Keratinocyte (primary cell): Measurements from ENCODE around the gene UNC79. TPM values are rescaled to one million over a fixed set of nuclear protein-coding genes. Genes with fewer than 3 reads are reported as not detected.

Source experiments
- DNase-seq: peaks from one replicate; pipeline ENCODE4 v3.0.0-alpha.2; 2011; ENCODE audit warnings: low read depth, missing footprints, low spot score
- FAIRE-seq: peaks from 2 replicates; lab custom pipeline; 2011; peaks lifted over from hg19 to GRCh38; lab: Jason Lieb, UNC
- H2AFZ ChIP-seq: 2 replicates; pipeline ENCODE4 v1.6.0; 2012; ENCODE audit warnings: low read length, control low read depth, inconsistent platforms; ENCODE audit not compliant: control insufficient read depth
- H3K27ac ChIP-seq: 2 replicates; pipeline ENCODE4 v1.5.1; 2011; ENCODE audit warnings: low read length; ENCODE audit not compliant: control insufficient read depth, insufficient read depth
- H3K27me3 ChIP-seq: 3 replicates; pipeline ENCODE4 v1.6.0; 2011; ENCODE audit warnings: low read length; ENCODE audit not compliant: control insufficient read depth, insufficient read depth; ENCODE audit errors: extremely low read depth
- H3K36me3 ChIP-seq, 2 experiments: 2 replicates in 1 of 2; 3 replicates in 1 of 2; pipeline ENCODE4 v1.5.1; 2011; ENCODE audit warnings: low read length in 2 of 2, mild to moderate bottlenecking in 1 of 2; ENCODE audit not compliant: control insufficient read depth in 2 of 2, insufficient read depth in 2 of 2; ENCODE audit errors: extremely low read depth in 1 of 2
- H3K4me1 ChIP-seq: 3 replicates; pipeline ENCODE4 v1.5.1; 2011; ENCODE audit warnings: low read length; ENCODE audit not compliant: control insufficient read depth, insufficient read depth; ENCODE audit errors: extremely low read depth
- H3K4me2 ChIP-seq: 3 replicates; pipeline ENCODE4 v1.6.0; 2011; ENCODE audit warnings: low read depth, low read length; ENCODE audit not compliant: control insufficient read depth, insufficient read depth; ENCODE audit errors: extremely low read depth
- H3K4me3 ChIP-seq, 3 experiments: fragments of 200-600 bp in 1 of 3; sonication (generic) in 1 of 3; 2 replicates in 2 of 3; 3 replicates in 1 of 3; pipeline ENCODE4 v1.5.1; 2011 to 2016; ENCODE audit warnings: low read length in 3 of 3, mild to moderate bottlenecking in 3 of 3, control low read depth in 2 of 3, inconsistent platforms in 1 of 3, low read depth in 1 of 3, mixed read lengths in 1 of 3, mixed run types in 1 of 3, moderate library complexity in 1 of 3; ENCODE audit not compliant: control insufficient read depth in 2 of 3, insufficient read depth in 2 of 3; ENCODE audit errors: extremely low read depth in 1 of 3
- H3K79me2 ChIP-seq: 2 replicates; pipeline ENCODE4 v1.6.0; 2012; ENCODE audit warnings: low read length; ENCODE audit not compliant: control insufficient read depth, insufficient read depth
- H3K9ac ChIP-seq: 3 replicates; pipeline ENCODE4 v1.6.0; 2011; ENCODE audit warnings: low read length; ENCODE audit not compliant: control insufficient read depth, insufficient read depth; ENCODE audit errors: extremely low read depth
- H3K9me1 ChIP-seq: 3 replicates; pipeline ENCODE4 v1.6.0; 2011; ENCODE audit warnings: low read length; ENCODE audit not compliant: control insufficient read depth, insufficient read depth; ENCODE audit errors: extremely low read depth
- H3K9me3 ChIP-seq: 2 replicates; pipeline ENCODE4 v1.5.1; 2012; ENCODE audit warnings: low read depth, low read length; ENCODE audit not compliant: control insufficient read depth
- H4K20me1 ChIP-seq: 3 replicates; pipeline ENCODE4 v1.6.0; 2011; ENCODE audit warnings: low read length; ENCODE audit not compliant: control insufficient read depth, insufficient read depth; ENCODE audit errors: extremely low read depth
- EZH2 ChIP-seq: IDR thresholded peaks from one replicate; pipeline ENCODE4 v1.6.1; 2012; ENCODE audit warnings: inconsistent platforms, mild to moderate bottlenecking, low read length, moderate library complexity
- dilution Hi-C: fragments of 300-500 bp; cut with MboI; formaldehyde crosslinking; loops from one replicate; pipeline ENCODE4 v1.7.0; 2020; ENCODE audit warnings: low sequenced_read_pairs; ENCODE audit not compliant: extremely low pct_ligation_motif_present
- polyA plus RNA-seq, 5 experiments: library from polyadenylated mRNA; depleted of rRNA in 3 of 5; stranded (reverse) in 3 of 5; stranded (forward) in 1 of 5; unstranded in 1 of 5; fragments of >200 nt; gene quantifications; 1 replicate in 1 of 5; 2 replicates in 3 of 5; 3 replicates in 1 of 5; pipeline versions ENCODE4 v1.2.1 to v1.2.3, GENCODE V29; 2011 to 2012; ENCODE audit warnings: missing spikeins in 2 of 5, low read depth in 1 of 5, low replicate concordance in 1 of 5
- TF ChIP-seq, protein P1 (sequence below), 3 experiments: IDR thresholded peaks in 1 of 3; conservative IDR thresholded peaks in 1 of 3; optimal IDR thresholded peaks in 1 of 3; 2 replicates in 2 of 3; 3 replicates in 1 of 3; pipeline versions ENCODE3 to v1.5.1; 2011; ENCODE audit warnings: low read length in 3 of 3, mild to moderate bottlenecking in 3 of 3, moderate library complexity in 2 of 3, control low read depth in 1 of 3, inconsistent platforms in 1 of 3; ENCODE audit not compliant: insufficient read depth in 2 of 3; ENCODE audit errors: extremely low read depth in 1 of 3

Gene UNC79
- polyA plus RNA-seq, 1 donor (not counting 4 experiments of a cell fraction or from before 2014, with no cell fraction given) = 0.01 TPM

DNA sequence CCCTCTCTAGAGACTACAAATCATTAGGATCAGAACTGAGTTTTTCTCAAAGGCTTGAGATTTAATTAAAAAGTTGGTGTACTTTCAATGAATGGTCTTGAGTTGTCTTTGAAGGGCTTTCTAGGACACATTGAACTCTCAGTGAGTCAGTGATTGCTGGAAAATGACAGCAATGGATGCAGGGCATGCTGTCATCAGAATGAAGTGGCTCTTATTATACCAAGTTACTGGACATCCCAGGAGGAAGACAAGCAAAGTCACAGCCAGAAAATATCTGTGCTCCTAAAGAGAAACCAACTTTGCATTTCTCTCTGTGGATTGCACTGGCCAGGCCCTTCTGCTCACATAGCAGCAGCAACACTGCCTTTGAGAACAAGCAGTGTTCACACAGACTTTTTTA lies 244.9 kb downstream of the UNC79 start:
- Histone ChIP-seq H3K9me3 (no peaks in the 10 kb centered on the region), H3K9ac (no peak overlapping the region), H3K4me3 (no peak overlapping the region), H3K27ac (no peak overlapping the region), H3K4me1 (no peaks in the 10 kb centered on the region), H4K20me1 (no peaks in the 10 kb centered on the region), H3K79me2 (no peaks in the 10 kb centered on the region), H2AFZ (no peak overlapping the region), H3K9me1 (no peaks in the 10 kb centered on the region), H3K27me3 (no peaks in the 10 kb centered on the region), H3K4me2 (no peak overlapping the region), H3K36me3 (no peaks in the 10 kb centered on the region)
- TF ChIP-seq EZH2 = no peak
- TF ChIP-seq, protein P1, sequence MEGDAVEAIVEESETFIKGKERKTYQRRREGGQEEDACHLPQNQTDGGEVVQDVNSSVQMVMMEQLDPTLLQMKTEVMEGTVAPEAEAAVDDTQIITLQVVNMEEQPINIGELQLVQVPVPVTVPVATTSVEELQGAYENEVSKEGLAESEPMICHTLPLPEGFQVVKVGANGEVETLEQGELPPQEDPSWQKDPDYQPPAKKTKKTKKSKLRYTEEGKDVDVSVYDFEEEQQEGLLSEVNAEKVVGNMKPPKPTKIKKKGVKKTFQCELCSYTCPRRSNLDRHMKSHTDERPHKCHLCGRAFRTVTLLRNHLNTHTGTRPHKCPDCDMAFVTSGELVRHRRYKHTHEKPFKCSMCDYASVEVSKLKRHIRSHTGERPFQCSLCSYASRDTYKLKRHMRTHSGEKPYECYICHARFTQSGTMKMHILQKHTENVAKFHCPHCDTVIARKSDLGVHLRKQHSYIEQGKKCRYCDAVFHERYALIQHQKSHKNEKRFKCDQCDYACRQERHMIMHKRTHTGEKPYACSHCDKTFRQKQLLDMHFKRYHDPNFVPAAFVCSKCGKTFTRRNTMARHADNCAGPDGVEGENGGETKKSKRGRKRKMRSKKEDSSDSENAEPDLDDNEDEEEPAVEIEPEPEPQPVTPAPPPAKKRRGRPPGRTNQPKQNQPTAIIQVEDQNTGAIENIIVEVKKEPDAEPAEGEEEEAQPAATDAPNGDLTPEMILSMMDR (optimal IDR thresholded peaks at IDR 0.05 in 1 of 3, IDR thresholded peaks at IDR 0.05 in 1 of 3, conservative IDR thresholded peaks at IDR 0.05 in 1 of 3; ENCODE audit: extremely low read depth in 1 of 3, insufficient read depth in 2 of 3, low read length in 3 of 3) = no peak
- dilution Hi-C loops = no loop called here
- FAIRE-seq (no peak), DNase-seq (no peak)

DNA sequence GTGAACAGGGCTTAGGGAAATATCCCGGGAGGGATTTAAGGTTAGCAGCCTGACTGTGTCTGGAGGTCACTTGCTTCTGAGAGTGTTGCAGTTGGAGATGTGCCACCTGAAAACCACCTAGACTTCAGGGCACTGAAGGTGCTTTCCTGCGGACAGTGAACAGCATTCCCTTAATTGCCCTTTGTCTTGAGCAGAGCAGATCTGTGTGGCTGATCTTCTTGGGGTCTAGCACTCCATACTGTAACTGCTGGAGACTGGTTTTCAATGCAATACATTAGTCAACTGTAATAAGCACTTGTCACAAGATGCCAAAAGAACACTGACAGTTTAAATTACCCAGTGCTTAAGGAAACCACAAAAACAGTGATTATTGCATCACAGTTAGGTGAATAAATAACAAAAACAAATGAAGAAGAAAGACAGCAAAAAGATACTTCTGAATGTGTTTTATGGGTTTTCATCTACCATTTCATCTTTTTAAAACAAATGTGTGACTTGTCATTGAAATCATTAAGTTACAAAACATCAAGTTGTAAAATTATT lies 245.7 kb downstream of the UNC79 start:
- Histone ChIP-seq H3K4me2 (no peak overlapping the region), H3K4me1 (no peaks in the 10 kb centered on the region), H3K9ac (no peak overlapping the region), H2AFZ (no peak overlapping the region), H3K27ac (no peak overlapping the region), H3K4me3 (no peak overlapping the region), H3K79me2 (no peaks in the 10 kb centered on the region), H3K27me3 (no peaks in the 10 kb centered on the region), H3K9me1 (no peaks in the 10 kb centered on the region), H3K9me3 (no peaks in the 10 kb centered on the region), H4K20me1 (no peaks in the 10 kb centered on the region), H3K36me3 (no peaks in the 10 kb centered on the region)
- dilution Hi-C loops = no loop called here
- no peak for FAIRE-seq
- no peak for TF ChIP-seq EZH2
- TF ChIP-seq, protein P1 (optimal IDR thresholded peaks at IDR 0.05 in 1 of 3, IDR thresholded peaks at IDR 0.05 in 1 of 3, conservative IDR thresholded peaks at IDR 0.05 in 1 of 3; ENCODE audit: extremely low read depth in 1 of 3, insufficient read depth in 2 of 3, low read length in 3 of 3) = no peak
- no peak for DNase-seq
